RWPE2 (cell line): ENCODE results near the gene LMO1.

Experiments
- ATAC-seq: fragments of 200-7000 bp; cut with Tn5 transposase; 3 replicates; pipeline ENCODE4 v1.9.1; 2021; ENCODE audit warnings: low read depth
- DNase-seq: peaks from one replicate; pipeline ENCODE4 v3.0.0-alpha.2; 2020; ENCODE audit warnings: low spot score
- H3K27ac ChIP-seq: fragments of 450-650 bp; 2 replicates; pipeline ENCODE4 v1.5.1; 2017; ENCODE audit warnings: mild to moderate bottlenecking; ENCODE audit not compliant: poor library complexity, severe bottlenecking
- H3K27me3 ChIP-seq: fragments of 250-450 bp; sonication (Bioruptor Pico); 2 replicates; pipeline ENCODE4 v1.5.1; 2021; ENCODE audit warnings: mild to moderate bottlenecking, moderate library complexity; ENCODE audit not compliant: insufficient read depth, poor library complexity, severe bottlenecking
- H3K36me3 ChIP-seq: fragments of 250-450 bp; sonication (Bioruptor Pico); 2 replicates; pipeline ENCODE4 v1.5.1; 2020; ENCODE audit warnings: low read depth, mild to moderate bottlenecking, moderate library complexity
- H3K4me1 ChIP-seq: fragments of 250-450 bp; sonication (Bioruptor Pico); 2 replicates; pipeline ENCODE4 v1.5.1; 2021; ENCODE audit warnings: mild to moderate bottlenecking, moderate library complexity; ENCODE audit not compliant: insufficient read depth, poor library complexity, severe bottlenecking
- H3K4me3 ChIP-seq: fragments of 250-450 bp; sonication (Bioruptor Pico); 2 replicates; pipeline ENCODE4 v1.5.1; 2021; ENCODE audit warnings: mild to moderate bottlenecking, moderate library complexity; ENCODE audit not compliant: severe bottlenecking
- H3K9me3 ChIP-seq: fragments of 250-450 bp; sonication (Bioruptor Pico); 2 replicates; pipeline ENCODE4 v1.5.1; 2021; ENCODE audit warnings: mild to moderate bottlenecking, moderate library complexity; ENCODE audit not compliant: severe bottlenecking
- TF ChIP-seq, protein P1 (sequence below): fragments of 450-650 bp; IDR thresholded peaks from one replicate; pipeline ENCODE4 v1.5.1; 2017; ENCODE audit warnings: mild to moderate bottlenecking, moderate library complexity; ENCODE audit not compliant: poor library complexity, severe bottlenecking

LMO1 gene

DNA sequence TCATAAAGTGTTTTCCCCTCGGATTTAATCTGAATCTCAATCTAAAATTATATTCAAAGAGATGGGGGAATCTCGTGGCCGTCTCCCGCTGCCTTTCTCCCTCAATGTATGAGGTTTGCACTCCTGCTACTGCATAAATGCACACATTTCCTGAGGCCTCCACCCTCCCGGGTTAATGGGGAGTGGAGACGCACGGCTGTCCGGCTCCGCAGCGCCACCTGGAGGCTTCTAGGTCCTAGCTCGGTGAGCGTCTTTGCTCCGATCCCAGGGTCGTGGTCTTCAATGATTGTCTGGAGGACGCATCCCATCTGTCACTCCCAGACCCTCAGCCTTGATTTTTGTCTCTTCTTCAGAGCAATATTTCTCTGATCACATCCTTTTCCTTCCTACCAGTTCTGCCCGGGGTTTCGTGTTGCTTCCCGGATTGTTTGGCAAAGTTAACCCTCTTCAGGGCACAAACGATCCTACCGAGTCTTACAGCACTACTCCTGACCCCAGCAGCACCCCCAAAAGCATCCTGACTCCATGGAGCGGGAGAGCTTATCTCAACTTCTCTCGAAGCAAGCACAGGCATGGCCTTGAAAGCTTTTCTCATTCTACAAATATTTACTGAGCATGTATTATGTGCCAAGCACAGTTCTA is at the start of gene LMO1:
Gene LMO1, minus strand, starts transcription at position 110 of the 642 bp plus-strand sequence. CDS start 516 bp downstream, outside the sequence.
- H3K4me1 ChIP-seq = peaks cover 5% of the 10 kb centered on the region
- H3K27ac ChIP-seq = no peak within 1 kb of the TSS
- DNase-seq = peak; percentile 83
- H3K36me3 ChIP-seq = no peaks in the 10 kb centered on the region
- H3K27me3 ChIP-seq = peaks cover 55% of the 10 kb centered on the region
- H3K4me3 ChIP-seq = peak within 1 kb of the TSS; percentile 25
- peak; percentile 70 for ATAC-seq
- TF ChIP-seq, protein P1, sequence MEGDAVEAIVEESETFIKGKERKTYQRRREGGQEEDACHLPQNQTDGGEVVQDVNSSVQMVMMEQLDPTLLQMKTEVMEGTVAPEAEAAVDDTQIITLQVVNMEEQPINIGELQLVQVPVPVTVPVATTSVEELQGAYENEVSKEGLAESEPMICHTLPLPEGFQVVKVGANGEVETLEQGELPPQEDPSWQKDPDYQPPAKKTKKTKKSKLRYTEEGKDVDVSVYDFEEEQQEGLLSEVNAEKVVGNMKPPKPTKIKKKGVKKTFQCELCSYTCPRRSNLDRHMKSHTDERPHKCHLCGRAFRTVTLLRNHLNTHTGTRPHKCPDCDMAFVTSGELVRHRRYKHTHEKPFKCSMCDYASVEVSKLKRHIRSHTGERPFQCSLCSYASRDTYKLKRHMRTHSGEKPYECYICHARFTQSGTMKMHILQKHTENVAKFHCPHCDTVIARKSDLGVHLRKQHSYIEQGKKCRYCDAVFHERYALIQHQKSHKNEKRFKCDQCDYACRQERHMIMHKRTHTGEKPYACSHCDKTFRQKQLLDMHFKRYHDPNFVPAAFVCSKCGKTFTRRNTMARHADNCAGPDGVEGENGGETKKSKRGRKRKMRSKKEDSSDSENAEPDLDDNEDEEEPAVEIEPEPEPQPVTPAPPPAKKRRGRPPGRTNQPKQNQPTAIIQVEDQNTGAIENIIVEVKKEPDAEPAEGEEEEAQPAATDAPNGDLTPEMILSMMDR = peak; percentile 90
- no peaks in the 10 kb centered on the region for H3K9me3 ChIP-seq

DNA sequence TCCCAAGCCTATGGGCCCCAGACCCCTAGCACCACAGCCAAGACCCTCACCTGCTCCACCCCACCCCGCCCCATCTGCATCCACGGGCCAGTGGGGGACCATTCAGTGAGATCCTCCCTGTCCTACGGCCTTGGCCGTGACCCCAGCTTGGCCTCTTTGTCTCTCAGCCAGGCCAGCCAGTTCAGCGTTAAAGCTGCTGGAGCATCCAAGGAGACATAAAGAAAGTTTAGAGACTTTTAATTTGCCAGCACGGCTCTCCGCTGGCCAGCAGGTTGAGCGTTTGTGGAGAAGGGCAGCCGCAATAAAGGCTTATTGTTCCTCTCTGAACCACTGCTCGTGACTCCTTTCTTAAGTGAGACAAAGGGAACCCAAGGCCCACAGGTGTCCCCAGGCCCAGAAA is 49.3 kb upstream of the LMO1 start:
- no peak for ATAC-seq
- no peak overlapping the region for H3K27ac ChIP-seq
- H3K27me3 ChIP-seq = no peaks in the 10 kb centered on the region
- H3K4me1 ChIP-seq = no peaks in the 10 kb centered on the region
- no peaks in the 10 kb centered on the region for H3K36me3 ChIP-seq
- peak; percentile 24 for DNase-seq
- no peaks in the 10 kb centered on the region for H3K9me3 ChIP-seq
- TF ChIP-seq, protein P1 = no peak
- no peak overlapping the region for H3K4me3 ChIP-seq

DNA sequence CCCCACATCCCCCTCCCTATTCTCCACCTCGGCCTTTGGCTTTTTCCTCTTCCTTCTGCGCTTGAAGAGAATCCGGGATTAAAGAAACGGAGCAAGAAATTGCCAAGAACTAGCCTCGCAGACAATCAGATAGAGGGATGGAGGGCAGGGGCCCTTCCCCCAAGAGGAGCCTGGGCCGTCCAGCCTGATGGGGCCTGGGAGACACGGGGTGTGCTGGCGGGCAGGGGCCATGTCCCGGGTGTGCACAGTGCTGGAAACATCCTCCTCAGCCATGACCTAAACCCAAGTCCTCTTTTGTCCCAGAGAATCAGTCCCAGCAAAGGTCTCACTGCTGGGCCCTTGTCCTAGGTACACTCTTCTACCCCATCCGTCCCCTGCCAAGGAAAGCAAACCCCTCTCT is 47.7 kb upstream of the LMO1 start:
- H3K36me3 ChIP-seq = no peaks in the 10 kb centered on the region
- DNase-seq (peak; percentile 16), ATAC-seq (no peak)
- no peak overlapping the region for H3K27ac ChIP-seq
- no peaks in the 10 kb centered on the region for H3K4me1 ChIP-seq
- TF ChIP-seq, protein P1 = no peak
- no peak overlapping the region for H3K4me3 ChIP-seq
- no peaks in the 10 kb centered on the region for H3K27me3 ChIP-seq
- H3K9me3 ChIP-seq = no peaks in the 10 kb centered on the region

DNA sequence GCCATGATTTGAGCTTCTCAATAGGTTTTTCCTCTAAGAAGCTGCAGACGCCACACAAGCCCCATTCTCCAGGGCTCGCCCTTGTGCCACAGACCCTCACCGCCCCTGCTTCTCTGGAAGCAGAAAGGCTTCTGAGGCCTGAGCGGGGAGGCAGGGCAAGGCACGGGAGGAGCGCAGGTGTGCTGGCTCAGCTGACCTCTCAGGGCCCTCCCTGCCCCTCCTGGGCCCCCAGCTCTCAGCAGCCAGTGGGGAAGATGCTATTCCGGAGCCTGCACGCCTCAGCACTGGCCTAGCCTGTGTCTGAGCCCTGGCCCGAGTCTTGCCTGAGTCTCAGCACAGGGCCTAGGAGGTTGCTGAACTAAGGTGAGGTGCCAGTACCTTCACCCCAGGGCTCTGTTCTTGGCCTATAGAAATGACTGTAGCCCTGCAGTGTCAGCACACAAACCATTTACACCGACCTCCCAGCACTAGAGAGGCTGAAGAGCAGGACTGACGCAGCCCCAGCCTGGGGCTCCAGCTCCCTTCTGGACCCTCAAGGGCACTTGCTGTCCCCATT is 47.1 kb upstream of the LMO1 start:
- H3K36me3 ChIP-seq = no peaks in the 10 kb centered on the region
- ATAC-seq = no peak
- DNase-seq = peak; percentile 32
- no peaks in the 10 kb centered on the region for H3K27me3 ChIP-seq
- TF ChIP-seq, protein P1 = no peak
- no peaks in the 10 kb centered on the region for H3K9me3 ChIP-seq
- H3K27ac ChIP-seq = no peak overlapping the region
- H3K4me1 ChIP-seq = no peaks in the 10 kb centered on the region
- H3K4me3 ChIP-seq = no peak overlapping the region

DNA sequence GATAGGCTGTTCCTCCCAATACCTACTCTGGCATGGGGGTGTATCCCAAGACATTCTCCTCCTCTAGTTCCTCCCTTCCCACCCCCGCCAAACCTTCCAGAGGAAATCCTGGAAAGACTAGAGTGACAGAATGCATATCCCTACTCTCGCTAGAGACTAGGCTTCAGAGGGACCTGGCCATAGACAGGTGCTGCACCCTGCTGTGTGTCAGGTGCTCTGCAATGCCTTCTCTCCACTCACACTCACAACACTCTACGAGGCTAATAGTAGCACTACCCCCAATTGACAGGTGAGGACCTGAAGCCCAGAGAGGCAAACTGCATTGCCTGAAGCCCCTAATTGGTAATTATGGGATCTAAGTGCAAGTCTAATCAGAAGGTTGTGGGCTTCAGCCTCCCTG is 46.2 kb upstream of the LMO1 start:
- ATAC-seq (peak; percentile 71), DNase-seq (peak; percentile 5)
- Histone ChIP-seq H3K27me3 (no peaks in the 10 kb centered on the region), H3K27ac (no peak overlapping the region), H3K4me1 (no peaks in the 10 kb centered on the region), H3K36me3 (no peaks in the 10 kb centered on the region), H3K9me3 (no peaks in the 10 kb centered on the region), H3K4me3 (no peak overlapping the region)
- TF ChIP-seq, protein P1 = peak; percentile 18
